ENCODE measurements around the gene CUL4B. TPM values are rescaled to one million over a fixed set of nuclear protein-coding genes. Genes with fewer than 3 reads are reported as not detected.
A peak's percentile ranks its signal among the peaks of the same experiment; 100 is the strongest.

CUL4B gene
- total and polyA plus RNA-seq, 8 donors = 9.6 to 24.6 (median 18.8) TPM

GRCh38 chrX:120486786-120487185 lies 74.0 kb downstream of the CUL4B start:
- WGBS, 2 donors = 32 to 40% methylated on average over 9 of the region's 9 CpGs
- TF ChIP-seq CTCF (IDR thresholded peaks at IDR 0.05) = no peak
- peak overlapping the region in 1 of 4 donors; percentile 29 for H3K4me3 ChIP-seq
- no peak for ATAC-seq
- intact Hi-C loops (cut with DNase I) = no loop called here
- DNase-seq = no peak
- H3K4me1 ChIP-seq = peaks cover 0 to 4% (median 0%) of the 10 kb centered on the region in 3 donors
- no peaks in the 10 kb centered on the region for H3K36me3 ChIP-seq
- no peaks in the 10 kb centered on the region for H3K9me3 ChIP-seq
- no peak for FAIRE-seq
- H3K27ac ChIP-seq = no peak overlapping the region
- peaks cover 0 to 2% (median 0%) of the 10 kb centered on the region in 4 donors for H3K27me3 ChIP-seq

GRCh38 chrX:120485638-120486520 lies 74.9 kb downstream of the CUL4B start:
- peaks cover 0 to 4% (median 0%) of the 10 kb centered on the region in 3 donors for H3K4me1 ChIP-seq
- peaks cover 0 to 2% (median 0%) of the 10 kb centered on the region in 4 donors for H3K27me3 ChIP-seq
- peak; percentile 17 to 54 (median 25) for TF ChIP-seq CTCF (IDR thresholded peaks at IDR 0.05)
- ATAC-seq (peak; percentile 87 to 93 (median 90)), FAIRE-seq (no peak), DNase-seq (peak; percentile 65 to 80 (median 72))
- H3K36me3 ChIP-seq = no peaks in the 10 kb centered on the region
- H3K9me3 ChIP-seq = no peaks in the 10 kb centered on the region
- 0 to 23% methylated on average over 39 of the region's 39 CpGs for WGBS, 2 donors
- intact Hi-C loops (cut with DNase I) = no loop called here
- H3K27ac ChIP-seq = peak overlapping the region; percentile 75 to 89 (median 84)
- H3K4me3 ChIP-seq = peak overlapping the region; percentile 7 to 44 (median 21)

- peaks cover 0 to 2% (median 0%) of the 10 kb centered on the region in 4 donors for H3K27me3 ChIP-seq
- intact Hi-C loops (cut with DNase I) = no loop called here
- TF ChIP-seq CTCF (IDR thresholded peaks at IDR 0.05) = no peak
- DNase-seq (no peak), ATAC-seq (no peak), FAIRE-seq (no peak)
- 58 to 62% methylated on average over 3 of the region's 3 CpGs for WGBS, 2 donors
- H3K4me3 ChIP-seq = peak overlapping the region in 3 of 4 donors; percentile 13 to 44 (median 29)
- H3K27ac ChIP-seq = peak overlapping the region in 3 of 4 donors; percentile 81 to 89 (median 88)
- H3K36me3 ChIP-seq = no peaks in the 10 kb centered on the region
- H3K4me1 ChIP-seq = peaks cover 0 to 4% (median 0%) of the 10 kb centered on the region in 3 donors
- no peaks in the 10 kb centered on the region for H3K9me3 ChIP-seq
Observed at GRCh38 chrX:120485315-120485637, 75.5 kb downstream of the CUL4B start.

GRCh38 chrX:120477453-120477852 lies 83.3 kb downstream of the CUL4B start:
- FAIRE-seq = no peak
- intact Hi-C loops (cut with DNase I) = no loop called here

More at GRCh38 chrX:120477453-120477852, 83.3 kb downstream of the CUL4B start:
- Histone ChIP-seq H3K27me3 (peaks cover 0 to 5% (median 0%) of the 10 kb centered on the region in 4 donors), H3K9me3 (no peaks in the 10 kb centered on the region), H3K4me1 (no peaks in the 10 kb centered on the region), H3K4me3 (no peak overlapping the region), H3K27ac (no peak overlapping the region), H3K36me3 (no peaks in the 10 kb centered on the region)
- ATAC-seq (no peak), DNase-seq (no peak)
- TF ChIP-seq CTCF (IDR thresholded peaks at IDR 0.05) = no peak
- whole genome bisulfite sequencing, 2 donors = 74 to 79% methylated on average over 3 of the region's 3 CpGs

All from pancreas (tissue), 10 donors.